Peyer's patch (tissue), 4 donors: ENCODE results near the gene ACACA. TPM values are rescaled to one million over a fixed set of nuclear protein-coding genes. Genes with fewer than 3 reads are reported as not detected.

Source experiments
- DNase-seq, 3 donors: peaks; one replicate each; pipeline ENCODE4 v3.0.0-alpha.2; 2017 to 2019
- H3K27ac ChIP-seq, 4 donors: fragments of 200-600 bp; sonication (generic); one replicate each; pipeline ENCODE4 v1.5.1; 2016 to 2019
- H3K27me3 ChIP-seq, 2 donors: fragments of 200-600 bp; sonication (generic); one replicate each; pipeline ENCODE4 v1.5.1; 2019
- H3K36me3 ChIP-seq, 3 donors: fragments of 200-600 bp; sonication (generic); one replicate each; pipeline ENCODE4 v1.5.1; 2016 to 2019
- H3K4me1 ChIP-seq, 4 donors: fragments of 200-600 bp; sonication (generic); one replicate each; pipeline ENCODE4 v1.5.1; 2016 to 2019
- H3K4me3 ChIP-seq, 4 donors: fragments of 200-600 bp; sonication (generic); 1 replicate in 3 of 4; 2 replicates in 1 of 4; pipeline ENCODE4 v1.5.1; 2016 to 2019; ENCODE audit warnings: mild to moderate bottlenecking in 1 of 4
- H3K9me3 ChIP-seq, 4 donors: fragments of 200-600 bp; sonication (generic); one replicate each; pipeline ENCODE4 v1.5.1; 2016 to 2019; ENCODE audit warnings: mild to moderate bottlenecking in 1 of 4
- CTCF ChIP-seq, 6 experiments: fragments of 450-650 bp in 4 of 6; fragments of 200-600 bp in 2 of 6; sonication (generic) in 1 of 6; IDR thresholded peaks; one replicate each; pipeline ENCODE4 v1.5.1; 2017 to 2019; ENCODE audit warnings: antibody characterized with exemption in 6 of 6, mild to moderate bottlenecking in 3 of 6, moderate library complexity in 1 of 6
- POLR2A ChIP-seq, 2 donors: fragments of 450-650 bp; IDR thresholded peaks; one replicate each; pipeline ENCODE4 v1.5.1; 2017; ENCODE audit warnings: antibody characterized with exemption in 2 of 2, mild to moderate bottlenecking in 2 of 2, moderate library complexity in 2 of 2
- total RNA-seq, 4 donors: library from RNA; depleted of rRNA; stranded (reverse); fragments of >200 nt; gene quantifications; one replicate each; pipeline ENCODE4 v1.1.0, GENCODE V29; 2016

The ACACA gene
- total RNA-seq, 4 donors from 2014 or later = 31.7 to 71.7 (median 43.0) TPM

- Histone ChIP-seq H3K9me3 (no peaks in the 10 kb centered on the region), H3K36me3 (peaks cover 0 to 5% (median 0%) of the 10 kb centered on the region in 3 donors), H3K27me3 (no peaks in the 10 kb centered on the region), H3K4me1 (no peaks in the 10 kb centered on the region), H3K27ac (no peak overlapping the region), H3K4me3 (no peak overlapping the region)
- TF ChIP-seq CTCF (IDR thresholded peaks at IDR 0.05) (no peak), POLR2A (IDR thresholded peaks at IDR 0.05) (no peak)
- DNase-seq = no peak
Observed at GRCh38 chr17:37284191-37284590, 122.4 kb downstream of the ACACA start.

- Histone ChIP-seq H3K4me3 (no peak overlapping the region), H3K27me3 (no peaks in the 10 kb centered on the region), H3K4me1 (no peaks in the 10 kb centered on the region), H3K27ac (no peak overlapping the region), H3K36me3 (peaks cover 0 to 5% (median 0%) of the 10 kb centered on the region in 3 donors), H3K9me3 (no peaks in the 10 kb centered on the region)
- no peak for DNase-seq
- TF ChIP-seq POLR2A (IDR thresholded peaks at IDR 0.05) (no peak), CTCF (IDR thresholded peaks at IDR 0.05) (no peak)
Observed at GRCh38 chr17:37283414-37283961, 123.1 kb downstream of the ACACA start.

GRCh38 chr17:37280841-37281240, 125.8 kb downstream of the ACACA start:
- no peak overlapping the region for H3K4me3 ChIP-seq
- TF ChIP-seq POLR2A (IDR thresholded peaks at IDR 0.05) (no peak), CTCF (IDR thresholded peaks at IDR 0.05) (no peak)

GRCh38 chr17:37278247-37278894, 128.3 kb downstream of the ACACA start:
- peaks cover 0 to 17% (median 0%) of the 10 kb centered on the region in 3 donors for H3K36me3 ChIP-seq
- DNase-seq = no peak
- TF ChIP-seq CTCF (IDR thresholded peaks at IDR 0.05) (no peak), POLR2A (IDR thresholded peaks at IDR 0.05) (no peak)
- no peaks in the 10 kb centered on the region for H3K27me3 ChIP-seq
- no peak overlapping the region for H3K27ac ChIP-seq
- H3K4me1 ChIP-seq = no peaks in the 10 kb centered on the region
- H3K4me3 ChIP-seq = no peak overlapping the region
- H3K9me3 ChIP-seq = no peaks in the 10 kb centered on the region

More at GRCh38 chr17:37280841-37281240, 125.8 kb downstream of the ACACA start:
- Histone ChIP-seq H3K27ac (no peak overlapping the region), H3K36me3 (peaks cover 0 to 14% (median 0%) of the 10 kb centered on the region in 3 donors), H3K27me3 (no peaks in the 10 kb centered on the region), H3K4me1 (no peaks in the 10 kb centered on the region), H3K9me3 (no peaks in the 10 kb centered on the region)
- DNase-seq = no peak

GRCh38 chr17:37276475-37276874, 130.2 kb downstream of the ACACA start:
- no peak for DNase-seq
- H3K9me3 ChIP-seq = no peaks in the 10 kb centered on the region
- H3K36me3 ChIP-seq = peaks cover 0 to 17% (median 0%) of the 10 kb centered on the region in 3 donors
- TF ChIP-seq POLR2A (IDR thresholded peaks at IDR 0.05) (no peak), CTCF (IDR thresholded peaks at IDR 0.05) (no peak)
- no peaks in the 10 kb centered on the region for H3K4me1 ChIP-seq
- no peak overlapping the region for H3K27ac ChIP-seq
- no peaks in the 10 kb centered on the region for H3K27me3 ChIP-seq
- H3K4me3 ChIP-seq = no peak overlapping the region
